ENCODE results near the gene APBB1IP. TPM values are rescaled to one million over a fixed set of nuclear protein-coding genes. Genes with fewer than 3 reads are reported as not detected.

Gene APBB1IP
- polyA plus RNA-seq, 1 experiment = 0.04 TPM

- H3K4me3 ChIP-seq (ENCODE audit: low read depth, low read length) = no peak overlapping the region
- no peak overlapping the region for H3K27ac ChIP-seq (ENCODE audit: low read depth, low read length)
- CTCF ChIA-PET = interaction anchor here (1.1 kb wide), 1 partner anchor 219 kb away, joined by 4 read pairs; no protein-coding TSS in a partner anchor
- no peak for TF ChIP-seq CTCF (IDR thresholded peaks at IDR 0.05; ENCODE audit: low read depth, low read length)
- POLR2A ChIA-PET = no interaction called here
- no peak for DNase-seq (ENCODE audit: low read depth, low spot score)
- no peaks in the 10 kb centered on the region for H3K27me3 ChIP-seq (ENCODE audit: control insufficient read depth, insufficient read depth, low read length)
- H3K9me3 ChIP-seq (ENCODE audit: control insufficient read depth, insufficient read depth, low read length) = peaks cover 8% of the 10 kb centered on the region
Observed at GRCh38 chr10:26554246-26554645, 116.1 kb downstream of the APBB1IP start.

GRCh38 chr10:26555719-26556368 is 117.7 kb downstream of the APBB1IP start:
- no peak for TF ChIP-seq CTCF (IDR thresholded peaks at IDR 0.05; ENCODE audit: low read depth, low read length)
- ChIA-PET POLR2A (no interaction called here), CTCF (interaction anchor here (0.6 to 1.4 kb wide), 6 partner anchors 166 to 856 kb away, joined by 3 to 19 read pairs (median 4); no protein-coding TSS in a partner anchor)
- H3K27me3 ChIP-seq (ENCODE audit: control insufficient read depth, insufficient read depth, low read length) = no peaks in the 10 kb centered on the region
- no peak overlapping the region for H3K27ac ChIP-seq (ENCODE audit: low read depth, low read length)
- H3K4me3 ChIP-seq (ENCODE audit: low read depth, low read length) = no peak overlapping the region
- no peak for DNase-seq (ENCODE audit: low read depth, low spot score)
- peaks cover 6% of the 10 kb centered on the region for H3K9me3 ChIP-seq (ENCODE audit: control insufficient read depth, insufficient read depth, low read length)

- CTCF ChIA-PET = interaction anchor here (0.6 to 1.5 kb wide), 11 partner anchors 20 to 857 kb away, joined by 3 to 24 read pairs (median 4); no protein-coding TSS in a partner anchor
- peak; percentile 71 for TF ChIP-seq CTCF (IDR thresholded peaks at IDR 0.05; ENCODE audit: low read depth, low read length)
- Histone ChIP-seq H3K9me3 (ENCODE audit: control insufficient read depth, insufficient read depth, low read length) (no peaks in the 10 kb centered on the region; the same call in 1 of the 2 replicates), H3K27me3 (ENCODE audit: control insufficient read depth, insufficient read depth, low read length) (no peaks in the 10 kb centered on the region), H3K27ac (ENCODE audit: low read depth, low read length) (no peak overlapping the region), H3K4me3 (ENCODE audit: low read depth, low read length) (no peak overlapping the region)
- POLR2A ChIA-PET = no interaction called here
- DNase-seq (ENCODE audit: low read depth, low spot score) = no peak
Observed at GRCh38 chr10:26556748-26557640, 118.9 kb downstream of the APBB1IP start.

GRCh38 chr10:26557641-26558014 is 119.5 kb downstream of the APBB1IP start:
- DNase-seq (ENCODE audit: low read depth, low spot score) = no peak
- H3K4me3 ChIP-seq (ENCODE audit: low read depth, low read length) = no peak overlapping the region
- POLR2A ChIA-PET = no interaction called here
- CTCF ChIA-PET = interaction anchor here (0.7 to 1.5 kb wide), 5 partner anchors 21 to 685 kb away, joined by 3 to 24 read pairs (median 3); no protein-coding TSS in a partner anchor
- no peak overlapping the region for H3K27ac ChIP-seq (ENCODE audit: low read depth, low read length)
- H3K9me3 ChIP-seq (ENCODE audit: control insufficient read depth, insufficient read depth, low read length) = no peaks in the 10 kb centered on the region; the same call in 1 of the 2 replicates
- TF ChIP-seq CTCF (IDR thresholded peaks at IDR 0.05; ENCODE audit: low read depth, low read length) = no peak
- no peaks in the 10 kb centered on the region for H3K27me3 ChIP-seq (ENCODE audit: control insufficient read depth, insufficient read depth, low read length)
